Transverse colon (tissue), 4 donors: ENCODE results near the gene OTOF. TPM values are rescaled to one million over a fixed set of nuclear protein-coding genes. Genes with fewer than 3 reads are reported as not detected.

Experiments used
- DNase-seq: peaks from one replicate; pipeline ENCODE4 v3.0.0-alpha.2; 2019
- H3K27ac ChIP-seq, 4 donors: fragments of 200-600 bp; sonication (generic); 2 replicates each; pipeline ENCODE4 v1.5.1; 2016 to 2018; ENCODE audit warnings: inconsistent platforms in 4 of 4
- H3K27me3 ChIP-seq: fragments of 200-600 bp; sonication (generic); 2 replicates; pipeline ENCODE4 v1.5.1; 2017; ENCODE audit warnings: inconsistent platforms
- H3K36me3 ChIP-seq, 4 donors: fragments of 200-600 bp; sonication (generic); 2 replicates each; pipeline ENCODE4 v1.5.1; 2017 to 2019; ENCODE audit warnings: inconsistent platforms in 4 of 4
- H3K4me1 ChIP-seq, 4 donors: fragments of 200-600 bp; sonication (generic); 2 replicates each; pipeline ENCODE4 v1.5.1; 2017 to 2020; ENCODE audit warnings: inconsistent platforms in 4 of 4
- H3K4me3 ChIP-seq, 4 donors: fragments of 200-600 bp; sonication (generic); 1 replicate in 1 of 4; 2 replicates in 3 of 4; pipeline versions ENCODE4 v1.5.1 to v1.6.1; 2017 to 2019; ENCODE audit warnings: inconsistent platforms in 4 of 4
- H3K9me3 ChIP-seq, 2 donors: fragments of 200-600 bp; sonication (generic); 2 replicates each; pipeline ENCODE4 v1.5.1; 2017 to 2019; ENCODE audit warnings: inconsistent platforms in 2 of 2
- EP300 ChIP-seq: sonication (generic); formaldehyde crosslinking; IDR thresholded peaks from one replicate; pipeline ENCODE4 v1.6.1; 2017; ENCODE audit warnings: antibody characterized with exemption, low read depth
- POLR2A ChIP-seq: fragments of 450-650 bp; IDR thresholded peaks from one replicate; pipeline ENCODE4 v1.6.1; 2016; ENCODE audit warnings: antibody characterized with exemption, mild to moderate bottlenecking, moderate library complexity
- POLR2AphosphoS5 ChIP-seq, 3 donors: sonication (generic); formaldehyde crosslinking; IDR thresholded peaks; one replicate each; pipeline ENCODE4 v1.6.1; 2016; ENCODE audit warnings: antibody characterized with exemption in 3 of 3
- WGBS, 2 donors: methylation state at CpG; one replicate each; pipeline ENCODE4 v1.1.5; 2018; ENCODE audit warnings: low coverage in 1 of 2; 5-methylcytosine and 5-hydroxymethylcytosine counted together
- in situ Hi-C, 4 donors: fragments of 200-750 bp; cut with MboI; loops; one replicate each; pipeline versions ENCODE4 v1.15.0 to v1.15.1; 2017; ENCODE audit warnings: low sequenced_read_pairs in 3 of 4, low pct_ligation_motif_present in 1 of 4, low pct_unique_long_range_greater_than_20kb in 1 of 4
- intact Hi-C: fragments of 100-400 bp; cut with DNase I; formaldehyde crosslinking; loops from one replicate; pipeline ENCODE4 v1.15.1; 2023; ENCODE audit warnings: low total_unique reads
- total RNA-seq, 4 donors: library from RNA; depleted of rRNA; stranded (reverse); fragments of >200 nt; gene quantifications; one replicate each; pipeline ENCODE4 v1.1.0, GENCODE V29; 2016
- TF ChIP-seq, protein P1 (sequence below), 5 experiments: fragments of 200-600 bp in 3 of 5; fragments of 450-650 bp in 2 of 5; sonication (generic) in 3 of 5; IDR thresholded peaks; 1 replicate in 2 of 5; 2 replicates in 3 of 5; pipeline ENCODE4 v1.5.1; 2016 to 2017; ENCODE audit warnings: antibody characterized with exemption in 5 of 5, inconsistent platforms in 3 of 5, mild to moderate bottlenecking in 2 of 5, moderate library complexity in 1 of 5

OTOF gene
- total RNA-seq, 4 donors from 2014 or later = 0.37 TPM; not detected in 3

- Histone ChIP-seq H3K4me3 (no peak overlapping the region), H3K9me3 (no peaks in the 10 kb centered on the region), H3K27me3 (peaks cover 4% of the 10 kb centered on the region), H3K27ac (no peak overlapping the region), H3K36me3 (no peaks in the 10 kb centered on the region), H3K4me1 (peaks cover 0 to 2% (median 0%) of the 10 kb centered on the region in 4 donors)
- intact Hi-C loops (no loop called here), in situ Hi-C loops (no loop called here)
- TF ChIP-seq, protein P1, sequence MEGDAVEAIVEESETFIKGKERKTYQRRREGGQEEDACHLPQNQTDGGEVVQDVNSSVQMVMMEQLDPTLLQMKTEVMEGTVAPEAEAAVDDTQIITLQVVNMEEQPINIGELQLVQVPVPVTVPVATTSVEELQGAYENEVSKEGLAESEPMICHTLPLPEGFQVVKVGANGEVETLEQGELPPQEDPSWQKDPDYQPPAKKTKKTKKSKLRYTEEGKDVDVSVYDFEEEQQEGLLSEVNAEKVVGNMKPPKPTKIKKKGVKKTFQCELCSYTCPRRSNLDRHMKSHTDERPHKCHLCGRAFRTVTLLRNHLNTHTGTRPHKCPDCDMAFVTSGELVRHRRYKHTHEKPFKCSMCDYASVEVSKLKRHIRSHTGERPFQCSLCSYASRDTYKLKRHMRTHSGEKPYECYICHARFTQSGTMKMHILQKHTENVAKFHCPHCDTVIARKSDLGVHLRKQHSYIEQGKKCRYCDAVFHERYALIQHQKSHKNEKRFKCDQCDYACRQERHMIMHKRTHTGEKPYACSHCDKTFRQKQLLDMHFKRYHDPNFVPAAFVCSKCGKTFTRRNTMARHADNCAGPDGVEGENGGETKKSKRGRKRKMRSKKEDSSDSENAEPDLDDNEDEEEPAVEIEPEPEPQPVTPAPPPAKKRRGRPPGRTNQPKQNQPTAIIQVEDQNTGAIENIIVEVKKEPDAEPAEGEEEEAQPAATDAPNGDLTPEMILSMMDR (IDR thresholded peaks at IDR 0.05) = no peak
- no peak for TF ChIP-seq EP300
- TF ChIP-seq POLR2AphosphoS5 (IDR thresholded peaks at IDR 0.05) = no peak
- no peak for TF ChIP-seq POLR2A
- WGBS, 2 donors = 90% methylated on average over 8 of the region's 8 CpGs; no CpG with 5 or more reads in 1 of the 2 donors
- DNase-seq = no peak
These were observed 17.0 kb upstream of the OTOF start for GRCh38 chr2:26494891-26495290.

DNA sequence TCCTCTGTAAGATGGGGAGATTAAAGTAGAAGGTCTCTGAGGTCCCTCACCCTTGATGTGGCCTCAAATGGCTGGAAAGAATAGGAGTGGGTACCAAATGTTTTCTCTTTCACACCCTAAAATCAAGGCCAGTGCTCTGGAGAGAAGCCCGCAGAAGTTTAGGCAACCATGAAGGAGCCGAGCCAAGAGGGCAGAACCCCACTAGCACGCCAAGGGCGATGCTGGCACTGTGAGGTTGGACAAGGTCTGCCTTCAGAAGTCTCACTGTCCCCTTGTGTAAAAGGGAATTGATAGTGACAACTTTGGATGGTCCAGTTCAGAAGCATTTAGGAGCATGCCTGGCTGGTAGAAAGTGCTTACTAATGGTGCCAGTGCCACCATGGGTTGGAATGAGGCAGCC, 16.3 kb upstream of the OTOF start:
- TF ChIP-seq POLR2A = no peak
- TF ChIP-seq POLR2AphosphoS5 (IDR thresholded peaks at IDR 0.05) = no peak
- TF ChIP-seq EP300 = no peak
- TF ChIP-seq, protein P1 (IDR thresholded peaks at IDR 0.05) = no peak
- Histone ChIP-seq H3K36me3 (no peaks in the 10 kb centered on the region), H3K9me3 (no peaks in the 10 kb centered on the region), H3K27me3 (peaks cover 4% of the 10 kb centered on the region), H3K4me3 (no peak overlapping the region), H3K27ac (no peak overlapping the region), H3K4me1 (peaks cover 0 to 2% (median 0%) of the 10 kb centered on the region in 4 donors)
- in situ Hi-C loops = no loop called here
- no peak for DNase-seq
- WGBS, 2 donors = 97% methylated on average over 4 of the region's 4 CpGs; no CpG with 5 or more reads in 1 of the 2 donors
- intact Hi-C loops = no loop called here

GRCh38 chr2:26493566-26493965, 15.6 kb upstream of the OTOF start:
- Histone ChIP-seq H3K36me3 (no peaks in the 10 kb centered on the region), H3K27ac (no peak overlapping the region), H3K4me1 (peaks cover 0 to 2% (median 0%) of the 10 kb centered on the region in 4 donors), H3K27me3 (peaks cover 4% of the 10 kb centered on the region), H3K9me3 (no peaks in the 10 kb centered on the region), H3K4me3 (no peak overlapping the region)
- intact Hi-C loops = no loop called here
- TF ChIP-seq EP300 (no peak), POLR2AphosphoS5 (IDR thresholded peaks at IDR 0.05) (no peak), POLR2A (no peak)
- TF ChIP-seq, protein P1 (IDR thresholded peaks at IDR 0.05) = no peak
- WGBS, 2 donors = 79 to 92% methylated on average over 9 to 10 of the region's 10 CpGs
- no peak for DNase-seq
- in situ Hi-C loops = no loop called here

GRCh38 chr2:26492749-26493515, 15.0 kb upstream of the OTOF start:
- TF ChIP-seq EP300 (no peak), POLR2AphosphoS5 (IDR thresholded peaks at IDR 0.05) (no peak)
- TF ChIP-seq, protein P1 (IDR thresholded peaks at IDR 0.05) = no peak
- in situ Hi-C loops = no loop called here
- Histone ChIP-seq H3K4me1 (peaks cover 0 to 2% (median 0%) of the 10 kb centered on the region in 4 donors), H3K9me3 (no peaks in the 10 kb centered on the region), H3K4me3 (no peak overlapping the region), H3K27ac (no peak overlapping the region), H3K36me3 (no peaks in the 10 kb centered on the region), H3K27me3 (peaks cover 1% of the 10 kb centered on the region)
- 83 to 85% methylated on average over 2 to 7 of the region's 7 CpGs for WGBS, 2 donors
- intact Hi-C loops = no loop called here
- DNase-seq = no peak
